H1 (cell line): ENCODE measurements around the gene IQCN. TPM values are rescaled to one million over a fixed set of nuclear protein-coding genes. Genes with fewer than 3 reads are reported as not detected.
A peak's percentile ranks its signal among the peaks of the same experiment; 100 is the strongest.

Experiments
- CTCF ChIA-PET: fragments of 300-600 bp; sonication (Branson Sonifier 250); formaldehyde crosslinking; loops from one replicate; lab custom pipeline; 2021; ENCODE audit not compliant: partially characterized antibody; lab: Charles Lee
- POLR2A ChIA-PET: fragments of 300-600 bp; sonication (Branson Sonifier 250); formaldehyde crosslinking; loops from one replicate; lab custom pipeline; 2021; ENCODE audit warnings: inconsistent platforms; ENCODE audit not compliant: partially characterized antibody; lab: Charles Lee
- DNase-seq, 2 experiments: peaks; one replicate each; pipeline versions ENCODE4 v3.0.0 to v3.0.0-alpha.2; 2010 to 2022; ENCODE audit warnings: low spot score in 2 of 2, low read depth in 1 of 2, mixed read lengths in 1 of 2
- FAIRE-seq: peaks from 2 replicates; lab custom pipeline; 2011; peaks lifted over from hg19 to GRCh38; lab: Jason Lieb, UNC
- H2AFZ ChIP-seq: 2 replicates; pipeline ENCODE4 v1.8.1; 2012; ENCODE audit warnings: low read length, inconsistent platforms
- H2AK5ac ChIP-seq: 2 replicates; pipeline ENCODE4 v1.6.1; 2013; ENCODE audit warnings: low read depth, low read length
- H2BK120ac ChIP-seq: replicated peaks from 2 replicates; pipeline ENCODE3; 2013; ENCODE audit warnings: low read depth, low read length, inconsistent platforms
- H2BK12ac ChIP-seq: 2 replicates; pipeline ENCODE4 v1.6.1; 2013; ENCODE audit warnings: low read depth, low read length
- H2BK15ac ChIP-seq: 2 replicates; pipeline ENCODE4 v1.6.1; 2013; ENCODE audit warnings: low read length
- H2BK20ac ChIP-seq: 2 replicates; pipeline ENCODE4 v1.6.1; 2013; ENCODE audit warnings: low read length
- H2BK5ac ChIP-seq: 2 replicates; pipeline ENCODE4 v1.6.1; 2013; ENCODE audit warnings: low read depth, low read length
- H3K14ac ChIP-seq: 2 replicates; pipeline ENCODE4 v1.6.1; 2013; ENCODE audit warnings: inconsistent platforms; ENCODE audit not compliant: insufficient read length
- H3K18ac ChIP-seq: 2 replicates; pipeline ENCODE4 v1.6.1; 2013; ENCODE audit warnings: low read length; ENCODE audit errors: extremely low read depth
- H3K23ac ChIP-seq: 2 replicates; pipeline ENCODE4 v1.6.1; 2013; ENCODE audit warnings: inconsistent platforms; ENCODE audit not compliant: insufficient read length
- H3K23me2 ChIP-seq: 2 replicates; pipeline ENCODE4 v1.6.1; 2013; ENCODE audit warnings: low read depth, low read length
- H3K27ac ChIP-seq: 2 replicates; pipeline ENCODE4 v1.6.1; 2011; ENCODE audit warnings: low read depth, low read length, inconsistent platforms
- H3K27me3 ChIP-seq, 4 experiments: replicated peaks in 1 of 4; 1 replicate in 1 of 4; 2 replicates in 3 of 4; pipeline versions ENCODE4 v1.6.1 to v1.8.1; 2011 to 2013; ENCODE audit warnings: low read length in 3 of 4, mild to moderate bottlenecking in 3 of 4, inconsistent platforms in 2 of 4, mixed read lengths in 2 of 4, moderate library complexity in 1 of 4; ENCODE audit not compliant: control insufficient read depth in 3 of 4, insufficient read depth in 3 of 4; ENCODE audit errors: extremely low read depth in 1 of 4
- H3K36me3 ChIP-seq, 4 experiments: 2 replicates each; pipeline versions ENCODE4 v1.6.1 to v1.8.1; 2011 to 2013; ENCODE audit warnings: mild to moderate bottlenecking in 4 of 4, low read length in 3 of 4, moderate library complexity in 2 of 4, control low read depth in 1 of 4, inconsistent platforms in 1 of 4; ENCODE audit not compliant: insufficient read depth in 4 of 4, control insufficient read depth in 2 of 4
- H3K4ac ChIP-seq: replicated peaks from 2 replicates; pipeline ENCODE3; 2013; ENCODE audit warnings: low read length, low read depth, mixed read lengths, inconsistent platforms; ENCODE audit not compliant: insufficient read length
- H3K4me1 ChIP-seq, 4 experiments: replicated peaks in 1 of 4; 1 replicate in 1 of 4; 2 replicates in 3 of 4; pipeline versions ENCODE4 v1.6.1 to v1.8.1; 2011 to 2013; ENCODE audit warnings: low read length in 3 of 4, inconsistent platforms in 2 of 4, mixed read lengths in 1 of 4; ENCODE audit not compliant: insufficient read depth in 4 of 4, control insufficient read depth in 3 of 4
- H3K4me2 ChIP-seq, 2 experiments: 2 replicates each; pipeline versions ENCODE4 v1.6.1 to v1.8.1; 2011 to 2013; ENCODE audit warnings: low read depth in 2 of 2, low read length in 2 of 2, control low read depth in 1 of 2, inconsistent platforms in 1 of 2, mild to moderate bottlenecking in 1 of 2; ENCODE audit not compliant: insufficient read depth in 1 of 2
- H3K4me3 ChIP-seq, 4 experiments: fragments of 200-600, 300-600 bp in 1 of 4; sonication (generic), shearing (Covaris generic), sonication (Bioruptor Twin) in 1 of 4; 2 replicates each; pipeline versions ENCODE4 v1.5.1 to v1.8.1; 2011 to 2016; ENCODE audit warnings: low read length in 4 of 4, low read depth in 3 of 4, control low read depth in 2 of 4, inconsistent platforms in 2 of 4, mild to moderate bottlenecking in 2 of 4, mixed read lengths in 1 of 4, moderate library complexity in 1 of 4; ENCODE audit not compliant: insufficient read depth in 2 of 4; ENCODE audit errors: extremely low read depth in 1 of 4
- H3K56ac ChIP-seq: replicated peaks from 2 replicates; pipeline ENCODE3; 2013; ENCODE audit warnings: low read depth, mild to moderate bottlenecking, mixed read lengths, low read length, inconsistent platforms; ENCODE audit not compliant: insufficient read length
- H3K79me1 ChIP-seq: 2 replicates; pipeline ENCODE4 v1.6.1; 2013; ENCODE audit warnings: low read depth, low read length, control low read depth
- H3K79me2 ChIP-seq, 2 experiments: 2 replicates each; pipeline versions ENCODE4 v1.6.1 to v1.8.1; 2012 to 2013; ENCODE audit warnings: low read length in 2 of 2, mild to moderate bottlenecking in 2 of 2, inconsistent platforms in 1 of 2; ENCODE audit not compliant: insufficient read depth in 2 of 2, control insufficient read depth in 1 of 2
- H3K9ac ChIP-seq, 4 experiments: replicated peaks in 1 of 4; 1 replicate in 1 of 4; 2 replicates in 3 of 4; pipeline versions ENCODE4 v1.6.1 to v1.8.1; 2011 to 2013; ENCODE audit warnings: low read depth in 3 of 4, low read length in 3 of 4, control low read depth in 2 of 4, mild to moderate bottlenecking in 2 of 4, moderate library complexity in 2 of 4, inconsistent platforms in 1 of 4; ENCODE audit errors: extremely low read depth in 1 of 4
- H3K9me3 ChIP-seq, 2 experiments: 2 replicates each; pipeline versions ENCODE4 v1.6.1 to v1.8.1; 2012 to 2013; ENCODE audit warnings: mild to moderate bottlenecking in 2 of 2, moderate library complexity in 2 of 2, control low read depth in 1 of 2, inconsistent platforms in 1 of 2, low read depth in 1 of 2, low read length in 1 of 2, mixed read lengths in 1 of 2; ENCODE audit not compliant: insufficient read depth in 2 of 2
- H4K20me1 ChIP-seq, 2 experiments: replicated peaks in 1 of 2; 2 replicates each; pipeline versions ENCODE3 to v1.8.1; 2011 to 2013; ENCODE audit warnings: inconsistent platforms in 2 of 2, low read length in 2 of 2, mild to moderate bottlenecking in 1 of 2; ENCODE audit not compliant: insufficient read depth in 2 of 2, control insufficient read depth in 1 of 2
- H4K5ac ChIP-seq: 2 replicates; pipeline ENCODE4 v1.6.1; 2013; ENCODE audit warnings: low read length, low read depth, mixed read lengths, inconsistent platforms; ENCODE audit not compliant: insufficient read length
- H4K8ac ChIP-seq: 2 replicates; pipeline ENCODE4 v1.8.0; 2013; ENCODE audit warnings: mild to moderate bottlenecking, moderate library complexity, low read length, inconsistent platforms; ENCODE audit not compliant: insufficient read depth; ENCODE audit errors: extremely low read depth
- H4K91ac ChIP-seq: replicated peaks from 2 replicates; pipeline ENCODE3; 2013; ENCODE audit warnings: low read length, mixed read lengths, inconsistent platforms; ENCODE audit not compliant: insufficient read length
- CHD2 ChIP-seq: IDR thresholded peaks from 2 replicates; pipeline ENCODE4 v1.6.1; 2012; ENCODE audit warnings: low read length, improper control_type of control experiment
- EGR1 ChIP-seq: IDR thresholded peaks from 2 replicates; pipeline ENCODE4 v1.6.1; 2011; ENCODE audit warnings: low read depth, low read length, borderline replicate concordance
- GTF2F1 ChIP-seq: IDR thresholded peaks from 2 replicates; pipeline ENCODE4 v1.6.1; 2012; ENCODE audit warnings: low read depth, low read length, improper control_type of control experiment, borderline replicate concordance
- WGBS, 2 experiments: shearing (Covaris generic) in 1 of 2; methylation state at CpG; one replicate each; pipeline versions ENCODE4 v1.1.6 to v1.1.7; 2013 to 2015; ENCODE audit warnings: low lambda C conversion rate in 2 of 2, mixed read lengths in 2 of 2, inconsistent platforms in 1 of 2, low coverage in 1 of 2, missing lambda C conversion rate in 1 of 2; ENCODE audit not compliant: insufficient replicate concordance in 2 of 2, insufficient coverage in 1 of 2, insufficient read length in 1 of 2; ENCODE audit errors: extremely low coverage in 1 of 2, missing lambda C conversion rate in 1 of 2; 5-methylcytosine and 5-hydroxymethylcytosine counted together
- polyA plus RNA-seq, 7 experiments: library from polyadenylated mRNA; depleted of rRNA in 3 of 7; stranded (reverse) in 5 of 7; unstranded in 2 of 7; fragments of >200 nt in 5 of 7; fragments of 200-250 nt in 2 of 7; gene quantifications; 1 replicate in 5 of 7; 2 replicates in 1 of 7; 4 replicates in 1 of 7; pipeline versions ENCODE4 v1.2.1 to v1.2.3, GENCODE V29; 2011 to 2013; ENCODE audit warnings: missing spikeins in 2 of 7, mixed read lengths in 2 of 7
- total RNA-seq: library from RNA; stranded (reverse); fragmentation: NEBNext Ultra II Directional; extraction: Animal tissue kit (Norgen Biotek cat#: 25700); gene quantifications from 2 replicates; pipeline ENCODE4 v1.2.1, GENCODE V29; 2021

The IQCN gene
- total and polyA plus RNA-seq, 2 of the 8 experiments (the other 6 are each of a cell fraction or from before 2014, with no cell fraction given), result 0.36 to 1.0 TPM

DNA sequence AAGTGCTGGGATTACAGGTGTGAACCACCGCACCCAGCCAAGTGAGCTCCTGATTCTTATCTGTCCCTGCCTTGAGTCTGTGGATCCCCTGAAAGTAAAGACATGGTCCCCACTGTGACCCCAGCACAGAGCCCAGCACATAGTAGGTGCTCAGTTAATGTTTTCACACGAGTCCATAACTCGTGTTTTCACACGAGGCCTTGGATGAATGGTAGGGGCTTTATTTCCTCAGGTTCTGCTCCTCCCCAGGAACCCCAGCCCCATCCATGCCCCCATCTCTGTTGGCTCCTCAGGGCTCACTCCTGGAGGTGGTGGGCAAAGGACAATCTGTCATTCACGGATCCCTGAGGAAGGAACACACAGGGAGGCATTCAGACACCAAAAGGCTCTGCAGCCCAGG is 24.4 kb downstream of the IQCN start:
- DNase-seq, result no peak
- no peaks in the 10 kb centered on the region for H3K9me3 ChIP-seq
- H2BK5ac ChIP-seq, result no peak overlapping the region; the same call in 1 of the 2 replicates
- POLR2A ChIA-PET, result interaction anchor here (1.4 to 7.4 kb wide), 6 partner anchors 9 to 43 kb away, joined by 3 to 65 read pairs (median 12); partner anchors contain the start of genes JUND and RAB3A
- 0 out of 2 replicates have a peak overlapping the region, but pooled peaks have one; percentile 61 for H2BK20ac ChIP-seq
- no peak overlapping the region for H3K27ac ChIP-seq
- no peak overlapping the region for H2AK5ac ChIP-seq
- H3K14ac ChIP-seq, result no peak overlapping the region
- 88% methylated on average over 5 of the region's 5 CpGs; no CpG with 5 or more reads in 1 of the 2 experiments for WGBS, 2 experiments
- no peak for FAIRE-seq
- no peak overlapping the region for H4K5ac ChIP-seq
- no peaks in the 10 kb centered on the region for H4K20me1 ChIP-seq
- no peak for TF ChIP-seq GTF2F1
- no peak for TF ChIP-seq EGR1
- no peak for TF ChIP-seq CHD2
- no peak overlapping the region for H2BK120ac ChIP-seq
- H3K79me2 ChIP-seq, result no peaks in the 10 kb centered on the region
- no peak overlapping the region for H4K8ac ChIP-seq
- H3K9ac ChIP-seq, result no peak overlapping the region
- H3K79me1 ChIP-seq, result no peaks in the 10 kb centered on the region
- H3K36me3 ChIP-seq, result no peaks in the 10 kb centered on the region
- H3K56ac ChIP-seq, result no peak overlapping the region
- H3K23ac ChIP-seq, result no peak overlapping the region
- no peak overlapping the region for H3K18ac ChIP-seq
- no peak overlapping the region for H4K91ac ChIP-seq
- CTCF ChIA-PET, result interaction anchor here (0.6 to 18.7 kb wide), 17 partner anchors 8 to 287 kb away, joined by 3 to 305 read pairs (median 4); partner anchors contain the start of genes IQCN, JUND and RAB3A
- H3K27me3 ChIP-seq, result peaks cover 0 to 3% (median 0%) of the 10 kb centered on the region in 4 experiments; a peak in 3 of 7 replicates
- no peaks in the 10 kb centered on the region for H3K23me2 ChIP-seq
- H2AFZ ChIP-seq, result no peak overlapping the region
- H2BK12ac ChIP-seq, result peak overlapping the region; percentile 50; the same call in 1 of the 2 replicates
- H3K4me1 ChIP-seq, result peaks cover 4 to 10% (median 7%) of the 10 kb centered on the region in 4 experiments
- no peak overlapping the region for H3K4me3 ChIP-seq
- peak overlapping the region; percentile 95 for H2BK15ac ChIP-seq
- no peak overlapping the region for H3K4me2 ChIP-seq
- H3K4ac ChIP-seq, result peak overlapping the region; percentile 38
